HL-60/S4 treated with retinoic acid at 250 ng/mL for 4 days and 3 days (cell line): ENCODE results near the gene MGA.

ENCODE experiments used
- in situ Hi-C: fragments of 300-500 bp; cut with MboI; formaldehyde crosslinking; loops from 2 replicates; pipeline ENCODE4 v1.7.0; 2022; ENCODE audit warnings: low sequenced_read_pairs

MGA gene

GRCh38 chr15:41660235-41661077, at the start of gene MGA:
Gene MGA, plus strand, starts transcription at chr15:41660405.
- in situ Hi-C loops, result no loop called here

- in situ Hi-C loops, result no loop called here
These were observed 39.5 kb upstream of the MGA start for GRCh38 chr15:41620536-41621199.

GRCh38 chr15:41621200-41622193, 38.7 kb upstream of the MGA start:
- in situ Hi-C loops, result no loop called here

GRCh38 chr15:41622901-41623300, 37.3 kb upstream of the MGA start:
- in situ Hi-C loops, result no loop called here

- in situ Hi-C loops, result no loop called here
These were observed 33.0 kb upstream of the MGA start for GRCh38 chr15:41627203-41627602.

GRCh38 chr15:41629463-41629862, 30.7 kb upstream of the MGA start:
- in situ Hi-C loops, result no loop called here

GRCh38 chr15:41629883-41630282, 30.3 kb upstream of the MGA start:
- in situ Hi-C loops, result no loop called here

- in situ Hi-C loops, result no loop called here
These were observed 29.5 kb upstream of the MGA start for GRCh38 chr15:41630616-41631217.

- in situ Hi-C loops, result no loop called here
These were observed 28.2 kb upstream of the MGA start for GRCh38 chr15:41631880-41632470.

- in situ Hi-C loops, result no loop called here
These were observed 26.6 kb upstream of the MGA start for GRCh38 chr15:41633609-41634008.

GRCh38 chr15:41634072-41634626, 26.1 kb upstream of the MGA start:
- in situ Hi-C loops, result no loop called here

- in situ Hi-C loops, result no loop called here
These were observed 23.1 kb upstream of the MGA start for GRCh38 chr15:41637086-41637485.

- in situ Hi-C loops, result no loop called here
These were observed 19.2 kb upstream of the MGA start for GRCh38 chr15:41640985-41641384.

- in situ Hi-C loops, result no loop called here
These were observed 12.9 kb upstream of the MGA start for GRCh38 chr15:41647262-41647661.

GRCh38 chr15:41648097-41648496, 12.1 kb upstream of the MGA start:
- in situ Hi-C loops, result no loop called here

GRCh38 chr15:41648770-41649169, 11.4 kb upstream of the MGA start:
- in situ Hi-C loops, result no loop called here

GRCh38 chr15:41650806-41651205, 9.4 kb upstream of the MGA start:
- in situ Hi-C loops, result no loop called here

- in situ Hi-C loops, result no loop called here
These were observed 8.8 kb upstream of the MGA start for GRCh38 chr15:41651373-41651772.

- in situ Hi-C loops, result no loop called here
These were observed 6.4 kb upstream of the MGA start for GRCh38 chr15:41653760-41654159.

- in situ Hi-C loops, result no loop called here
These were observed 4.5 kb upstream of the MGA start for GRCh38 chr15:41655716-41656115.
